A673 (cell line): ENCODE data around the gene SYAP1. TPM values are rescaled to one million over a fixed set of nuclear protein-coding genes. Genes with fewer than 3 reads are reported as not detected.

ENCODE experiments used
- BruUV-seq: library from RNA; stranded (reverse); fragments of 400-500 nt; replicated peaks from 2 replicates; lab custom pipeline; 2021; lab: Mats Ljungman, UMichigan
- CTCF ChIA-PET: fragments of 300-600 bp; sonication (Branson Sonifier 250); formaldehyde crosslinking; loops from one replicate; lab custom pipeline; 2022; ENCODE audit warnings: antibody characterized with exemption; lab: Charles Lee
- POLR2A ChIA-PET: fragments of 300-600 bp; sonication (Branson Sonifier 250); formaldehyde crosslinking; loops from one replicate; lab custom pipeline; 2022; ENCODE audit warnings: antibody characterized with exemption; ENCODE audit not compliant: low non-redundant PET; lab: Charles Lee
- DNase-seq: peaks from one replicate; pipeline ENCODE4 v3.0.0-alpha.2; 2015; ENCODE audit warnings: low spot score
- H3K27ac ChIP-seq: fragments of 200-600 bp; sonication (generic); 2 replicates; pipeline ENCODE4 v1.5.1; 2016; ENCODE audit warnings: mixed run types, low read depth, mild to moderate bottlenecking, mixed read lengths, antibody characterized with exemption, low read length; ENCODE audit not compliant: poor library complexity, severe bottlenecking
- H3K27me3 ChIP-seq: fragments of 200-600 bp; sonication (generic); replicated peaks from 2 replicates; pipeline ENCODE4 v1.6.1; 2017; ENCODE audit warnings: mixed run types, low read depth, mild to moderate bottlenecking, mixed read lengths, antibody characterized with exemption, low read length; ENCODE audit not compliant: insufficient read depth, poor library complexity
- H3K36me3 ChIP-seq: fragments of 200-600 bp; sonication (generic); 2 replicates; pipeline ENCODE4 v1.6.1; 2016; ENCODE audit warnings: mixed run types, mild to moderate bottlenecking, mixed read lengths, antibody characterized with exemption, low read length; ENCODE audit not compliant: insufficient read depth, poor library complexity, severe bottlenecking
- H3K4me1 ChIP-seq: fragments of 200-600 bp; sonication (generic); 2 replicates; pipeline ENCODE4 v1.6.1; 2017; ENCODE audit warnings: mixed run types, mild to moderate bottlenecking, mixed read lengths, antibody characterized with exemption, low read length; ENCODE audit not compliant: insufficient read depth, poor library complexity, severe bottlenecking
- H3K4me3 ChIP-seq: fragments of 200-600 bp; sonication (generic); 2 replicates; pipeline ENCODE4 v1.5.1; 2016; ENCODE audit warnings: low read depth, mixed run types, mild to moderate bottlenecking, mixed read lengths, low read length; ENCODE audit not compliant: poor library complexity, severe bottlenecking
- H3K9me3 ChIP-seq: fragments of 200-600 bp; sonication (generic); 2 replicates; pipeline ENCODE4 v1.6.1; 2016; ENCODE audit warnings: mixed run types, low read depth, mild to moderate bottlenecking, mixed read lengths, antibody characterized with exemption, low read length; ENCODE audit not compliant: poor library complexity, severe bottlenecking
- EZH2 ChIP-seq: fragments of 200-600 bp; sonication (generic); IDR thresholded peaks from 2 replicates; pipeline ENCODE4 v1.6.1; 2017; ENCODE audit warnings: borderline replicate concordance, low read depth, mild to moderate bottlenecking, mixed read lengths, antibody characterized with exemption, low read length; ENCODE audit not compliant: poor library complexity, severe bottlenecking
- intact Hi-C: fragments of 100-400 bp; cut with micrococcal nuclease; formaldehyde crosslinking; loops from one replicate; pipeline ENCODE4 v1.10.0; 2022; ENCODE audit not compliant: unreplicated experiment
- total RNA-seq: library from RNA; stranded (reverse); gene quantifications from 2 replicates; pipeline ENCODE4 v1.2.3, GENCODE V29; 2021
- TF ChIP-seq, protein P1 (sequence below): fragments of 300-800, 200-600 bp; sonication (generic); conservative IDR thresholded peaks from 2 replicates; pipeline ENCODE4 v1.5.1; 2017; ENCODE audit warnings: low read depth, mild to moderate bottlenecking, antibody characterized with exemption, low read length, moderate library complexity, mixed read lengths

Gene SYAP1
- total RNA-seq, 1 experiment from 2014 or later, result 41.8 TPM

DNA sequence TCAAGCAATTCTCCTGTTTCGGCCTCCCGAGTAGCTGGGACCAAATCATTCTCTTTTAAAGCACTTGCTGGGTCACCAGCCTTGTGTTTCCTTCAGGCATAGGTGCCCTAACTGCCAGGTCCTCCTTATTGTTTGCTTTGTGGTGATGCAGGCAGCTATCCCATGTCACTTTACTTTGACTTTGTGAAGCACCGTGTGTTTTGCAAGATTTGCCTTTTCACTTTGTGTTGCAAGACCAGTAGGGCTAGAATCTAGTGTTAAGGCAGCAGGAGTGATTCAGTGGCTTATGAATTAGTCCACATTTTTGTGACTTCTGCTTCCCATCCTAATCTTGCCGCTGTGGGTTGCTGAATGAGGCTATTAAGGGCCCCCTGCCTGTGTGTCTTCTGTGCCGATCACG, 20.2 kb downstream of the SYAP1 start:
- no TSS peak for BruUV-seq
- DNase-seq, result peak; percentile 21
- Histone ChIP-seq H3K27me3 (no peaks in the 10 kb centered on the region), H3K4me1 (no peaks in the 10 kb centered on the region), H3K36me3 (peaks cover 27% of the 10 kb centered on the region), H3K27ac (no peak overlapping the region), H3K4me3 (no peak overlapping the region), H3K9me3 (no peaks in the 10 kb centered on the region)
- ChIA-PET CTCF (interaction anchor here (0.5 kb wide), 1 partner anchor 153 kb away, joined by 3 read pairs; no protein-coding TSS in a partner anchor), POLR2A (interaction anchor here (0.6 kb wide), 1 partner anchor 8 kb away, joined by 3 read pairs; no protein-coding TSS in a partner anchor)
- no peak for TF ChIP-seq EZH2
- TF ChIP-seq, protein P1, sequence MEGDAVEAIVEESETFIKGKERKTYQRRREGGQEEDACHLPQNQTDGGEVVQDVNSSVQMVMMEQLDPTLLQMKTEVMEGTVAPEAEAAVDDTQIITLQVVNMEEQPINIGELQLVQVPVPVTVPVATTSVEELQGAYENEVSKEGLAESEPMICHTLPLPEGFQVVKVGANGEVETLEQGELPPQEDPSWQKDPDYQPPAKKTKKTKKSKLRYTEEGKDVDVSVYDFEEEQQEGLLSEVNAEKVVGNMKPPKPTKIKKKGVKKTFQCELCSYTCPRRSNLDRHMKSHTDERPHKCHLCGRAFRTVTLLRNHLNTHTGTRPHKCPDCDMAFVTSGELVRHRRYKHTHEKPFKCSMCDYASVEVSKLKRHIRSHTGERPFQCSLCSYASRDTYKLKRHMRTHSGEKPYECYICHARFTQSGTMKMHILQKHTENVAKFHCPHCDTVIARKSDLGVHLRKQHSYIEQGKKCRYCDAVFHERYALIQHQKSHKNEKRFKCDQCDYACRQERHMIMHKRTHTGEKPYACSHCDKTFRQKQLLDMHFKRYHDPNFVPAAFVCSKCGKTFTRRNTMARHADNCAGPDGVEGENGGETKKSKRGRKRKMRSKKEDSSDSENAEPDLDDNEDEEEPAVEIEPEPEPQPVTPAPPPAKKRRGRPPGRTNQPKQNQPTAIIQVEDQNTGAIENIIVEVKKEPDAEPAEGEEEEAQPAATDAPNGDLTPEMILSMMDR, result no peak
- intact Hi-C loops, result no loop called here

DNA sequence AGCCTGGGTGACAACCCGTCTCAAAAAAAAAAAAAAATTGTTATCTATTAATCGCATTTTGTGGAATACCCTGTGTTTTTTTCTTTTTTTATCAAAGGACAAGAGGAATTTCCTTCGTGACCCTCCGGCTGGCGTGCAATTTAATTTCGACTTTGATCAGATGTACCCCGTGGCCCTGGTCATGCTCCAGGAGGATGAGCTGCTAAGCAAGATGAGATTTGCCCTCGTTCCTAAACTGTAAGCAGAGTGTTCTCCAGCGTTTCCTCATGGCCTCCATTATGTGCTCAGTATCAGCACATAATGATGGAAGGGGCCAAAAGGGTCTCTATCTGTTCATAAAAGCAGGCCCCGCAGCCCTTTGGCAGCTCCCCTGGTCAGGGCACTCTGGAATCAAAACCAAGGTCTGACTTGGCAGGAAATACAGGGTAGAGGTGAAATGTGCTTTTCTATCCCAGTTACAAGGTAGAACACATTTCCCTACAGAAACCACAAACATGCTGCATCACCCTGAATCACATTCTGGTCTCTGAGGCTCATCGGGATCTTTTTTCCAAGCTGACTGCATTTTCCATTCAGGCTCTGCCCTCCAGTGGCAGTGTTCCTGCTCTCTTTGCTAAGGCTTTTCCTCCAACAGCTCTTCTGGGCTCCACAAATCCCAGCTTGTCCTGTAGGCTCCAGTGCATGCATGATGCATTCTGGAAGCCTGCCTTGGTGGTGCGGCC, 24.4 kb downstream of the SYAP1 start:
- DNase-seq, result no peak
- ChIA-PET CTCF (no interaction called here), POLR2A (no interaction called here)
- H3K4me3 ChIP-seq, result no peak overlapping the region
- no peaks in the 10 kb centered on the region for H3K9me3 ChIP-seq
- H3K36me3 ChIP-seq, result peaks cover 24% of the 10 kb centered on the region
- no TSS peak for BruUV-seq
- no peaks in the 10 kb centered on the region for H3K27me3 ChIP-seq
- no peak overlapping the region for H3K27ac ChIP-seq
- TF ChIP-seq, protein P1, result no peak
- no peak for TF ChIP-seq EZH2
- H3K4me1 ChIP-seq, result no peaks in the 10 kb centered on the region
- intact Hi-C loops, result no loop called here

DNA sequence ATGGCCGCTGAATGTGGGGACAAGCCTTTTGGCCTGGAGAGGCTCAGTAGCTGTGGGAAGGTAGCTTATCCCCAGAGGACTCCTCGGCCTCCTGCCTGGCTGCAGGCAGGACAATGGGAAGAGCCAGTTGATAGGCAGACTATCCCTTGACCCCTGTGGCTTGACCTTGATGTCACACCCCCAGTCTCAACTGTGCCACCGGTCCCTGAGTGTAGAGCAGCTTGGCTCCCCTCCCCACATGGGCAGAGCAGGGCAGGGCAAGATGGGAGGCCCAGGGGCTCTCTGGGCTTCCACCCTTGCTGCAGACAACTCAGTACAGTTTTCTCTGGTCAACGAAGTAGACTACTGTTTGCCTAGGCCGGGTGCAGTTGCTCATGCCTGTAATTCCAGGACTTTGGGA, 25.7 kb downstream of the SYAP1 start:
- H3K36me3 ChIP-seq, result peaks cover 24% of the 10 kb centered on the region
- H3K4me1 ChIP-seq, result no peaks in the 10 kb centered on the region
- no peak overlapping the region for H3K4me3 ChIP-seq
- H3K27me3 ChIP-seq, result no peaks in the 10 kb centered on the region
- no TSS peak for BruUV-seq
- H3K27ac ChIP-seq, result no peak overlapping the region
- intact Hi-C loops, result loop anchor here (5.0 kb wide), 1 partner anchor 758 kb away; no protein-coding TSS in a partner anchor
- POLR2A ChIA-PET, result no interaction called here
- H3K9me3 ChIP-seq, result no peaks in the 10 kb centered on the region
- CTCF ChIA-PET, result no interaction called here
- TF ChIP-seq, protein P1, result no peak
- TF ChIP-seq EZH2, result no peak
- no peak for DNase-seq
